ENCODE data around the gene S100A5. TPM values are rescaled to one million over a fixed set of nuclear protein-coding genes. Genes with fewer than 3 reads are reported as not detected.

The S100A5 gene
- polyA plus RNA-seq, 2 of the 4 experiments (the other 2 are of a cell fraction): 0.45 to 0.68 TPM

DNA sequence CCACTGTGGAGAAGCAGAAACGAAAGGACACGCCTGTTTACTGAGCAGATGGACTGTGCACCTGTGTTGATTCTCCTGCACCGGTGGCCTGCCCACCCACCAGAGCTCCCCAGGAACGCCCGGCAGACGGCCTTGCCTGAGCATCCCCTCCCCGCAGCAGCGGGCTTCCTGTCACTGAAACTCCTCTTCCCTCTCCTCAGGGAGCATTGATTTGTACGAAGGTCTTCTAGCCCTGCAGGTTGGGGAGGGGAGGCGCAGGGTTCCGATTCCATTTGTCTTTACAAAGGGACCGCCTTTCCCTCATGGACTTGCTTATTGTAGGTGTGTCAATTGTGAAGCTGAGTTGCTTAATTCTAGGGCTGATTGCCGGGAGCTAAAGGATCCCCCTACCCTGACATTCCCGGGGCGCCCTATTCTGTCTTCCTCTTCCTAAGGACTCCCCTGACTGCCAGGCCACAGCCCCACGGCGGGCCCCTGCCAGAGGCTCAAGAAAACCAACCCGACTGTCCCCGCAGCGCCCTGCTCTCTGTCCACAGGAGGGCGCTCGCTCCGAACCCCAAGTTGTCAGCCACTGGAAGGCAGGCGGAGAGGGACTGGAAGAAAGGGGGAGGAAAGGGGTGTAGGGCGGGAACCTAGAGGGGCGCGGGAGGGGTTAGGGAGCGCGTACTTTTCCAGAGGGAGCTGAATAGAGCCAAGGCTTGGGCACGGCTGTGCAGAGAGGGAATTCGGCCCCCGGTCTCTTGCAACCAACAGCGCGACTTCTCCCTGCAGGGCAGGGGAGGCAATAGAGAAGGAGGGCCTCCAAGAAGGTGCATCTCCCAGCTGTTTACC lies 7.8 kb downstream of the S100A5 start:
- peak; percentile 91 to 93 for DNase-seq (ENCODE audit: low read depth in 1 of 2, low spot score in 1 of 2)
- H3K27ac ChIP-seq: peak overlapping the region; percentile 98 to 100
- peaks cover 29% of the 10 kb centered on the region for H3K4me1 ChIP-seq
- CTCF ChIA-PET: interaction anchor here (0.5 to 18.2 kb wide), 50 partner anchors 10 to 412 kb away, joined by 3 to 471 read pairs (median 4); partner anchors contain the start of genes CHTOP, ILF2, PGLYRP4 and S100A1
- peak; percentile 36 to 63 for ATAC-seq
- peak overlapping the region; percentile 68 for H3K4me3 ChIP-seq
- H3K4me2 ChIP-seq: peak overlapping the region; percentile 97
- WGBS (ENCODE audit: missing lambda C conversion rate): 11% methylated on average over 30 of the region's 34 CpGs
- no peak for FAIRE-seq
- POLR2A ChIA-PET: interaction anchor here (0.6 to 7.0 kb wide), 12 partner anchors 12 to 458 kb away, joined by 3 to 114 read pairs (median 4); partner anchors contain the start of genes CHTOP, INTS3, RPS27 and S100A13
- H3K9me3 ChIP-seq: no peaks in the 10 kb centered on the region
- TF ChIP-seq POLR2A (IDR thresholded peaks at IDR 0.05; ENCODE audit: low read length): peak; percentile 40
- TF ChIP-seq BHLHE40 (IDR thresholded peaks at IDR 0.05; ENCODE audit: low read depth, low read length): no peak
- no peak for TF ChIP-seq EP300 (IDR thresholded peaks at IDR 0.05)
- TF ChIP-seq PBX3 (IDR thresholded peaks at IDR 0.05): peak; percentile 14; the same call in 1 of the 2 replicates
- no peak for TF ChIP-seq FOSL2 (IDR thresholded peaks at IDR 0.05)
- TF ChIP-seq FOSL2 (CRISPR knock-in tag; IDR thresholded peaks at IDR 0.05): no peak; the same call in 1 of the 2 replicates
- no peak for TF ChIP-seq USF2 (IDR thresholded peaks at IDR 0.05)
- TF ChIP-seq NPAS2 (CRISPR knock-in tag; IDR thresholded peaks at IDR 0.05; ENCODE audit: borderline replicate concordance): no peak
- TF ChIP-seq ESRRA (IDR thresholded peaks at IDR 0.05; ENCODE audit: borderline replicate concordance, low read length): no peak
- peak; percentile 7; the same call in 1 of the 2 replicates for TF ChIP-seq ZSCAN20 (CRISPR knock-in tag; IDR thresholded peaks at IDR 0.05)
- TF ChIP-seq PHF8 (IDR thresholded peaks at IDR 0.05; ENCODE audit: borderline replicate concordance, low read depth): no peak
- TF ChIP-seq, protein P1, sequence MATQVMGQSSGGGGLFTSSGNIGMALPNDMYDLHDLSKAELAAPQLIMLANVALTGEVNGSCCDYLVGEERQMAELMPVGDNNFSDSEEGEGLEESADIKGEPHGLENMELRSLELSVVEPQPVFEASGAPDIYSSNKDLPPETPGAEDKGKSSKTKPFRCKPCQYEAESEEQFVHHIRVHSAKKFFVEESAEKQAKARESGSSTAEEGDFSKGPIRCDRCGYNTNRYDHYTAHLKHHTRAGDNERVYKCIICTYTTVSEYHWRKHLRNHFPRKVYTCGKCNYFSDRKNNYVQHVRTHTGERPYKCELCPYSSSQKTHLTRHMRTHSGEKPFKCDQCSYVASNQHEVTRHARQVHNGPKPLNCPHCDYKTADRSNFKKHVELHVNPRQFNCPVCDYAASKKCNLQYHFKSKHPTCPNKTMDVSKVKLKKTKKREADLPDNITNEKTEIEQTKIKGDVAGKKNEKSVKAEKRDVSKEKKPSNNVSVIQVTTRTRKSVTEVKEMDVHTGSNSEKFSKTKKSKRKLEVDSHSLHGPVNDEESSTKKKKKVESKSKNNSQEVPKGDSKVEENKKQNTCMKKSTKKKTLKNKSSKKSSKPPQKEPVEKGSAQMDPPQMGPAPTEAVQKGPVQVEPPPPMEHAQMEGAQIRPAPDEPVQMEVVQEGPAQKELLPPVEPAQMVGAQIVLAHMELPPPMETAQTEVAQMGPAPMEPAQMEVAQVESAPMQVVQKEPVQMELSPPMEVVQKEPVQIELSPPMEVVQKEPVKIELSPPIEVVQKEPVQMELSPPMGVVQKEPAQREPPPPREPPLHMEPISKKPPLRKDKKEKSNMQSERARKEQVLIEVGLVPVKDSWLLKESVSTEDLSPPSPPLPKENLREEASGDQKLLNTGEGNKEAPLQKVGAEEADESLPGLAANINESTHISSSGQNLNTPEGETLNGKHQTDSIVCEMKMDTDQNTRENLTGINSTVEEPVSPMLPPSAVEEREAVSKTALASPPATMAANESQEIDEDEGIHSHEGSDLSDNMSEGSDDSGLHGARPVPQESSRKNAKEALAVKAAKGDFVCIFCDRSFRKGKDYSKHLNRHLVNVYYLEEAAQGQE (IDR thresholded peaks at IDR 0.05): no peak
- TF ChIP-seq RARB (CRISPR knock-in tag; IDR thresholded peaks at IDR 0.05): no peak
- TF ChIP-seq TP53 (CRISPR knock-in tag; IDR thresholded peaks at IDR 0.05): 0 out of 2 replicates have a peak, but pooled peaks have one; percentile 36
- no peak; the same call in 1 of the 2 replicates for TF ChIP-seq POLR2AphosphoS2 (conservative IDR thresholded peaks at IDR 0.05; ENCODE audit: low read length)
- TF ChIP-seq, protein P2, sequence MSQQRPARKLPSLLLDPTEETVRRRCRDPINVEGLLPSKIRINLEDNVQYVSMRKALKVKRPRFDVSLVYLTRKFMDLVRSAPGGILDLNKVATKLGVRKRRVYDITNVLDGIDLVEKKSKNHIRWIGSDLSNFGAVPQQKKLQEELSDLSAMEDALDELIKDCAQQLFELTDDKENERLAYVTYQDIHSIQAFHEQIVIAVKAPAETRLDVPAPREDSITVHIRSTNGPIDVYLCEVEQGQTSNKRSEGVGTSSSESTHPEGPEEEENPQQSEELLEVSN (IDR thresholded peaks at IDR 0.05; ENCODE audit: borderline replicate concordance, low read depth): no peak
- TF ChIP-seq BCL3 (IDR thresholded peaks at IDR 0.05): no peak
- no peak for TF ChIP-seq CHD2 (IDR thresholded peaks at IDR 0.05; ENCODE audit: low read length, partially characterized antibody)
- no peak for TF ChIP-seq MAFK (IDR thresholded peaks at IDR 0.05; ENCODE audit: partially characterized antibody)
- TF ChIP-seq KDM5A (IDR thresholded peaks at IDR 0.05): no peak
- TF ChIP-seq ZC3H11A (IDR thresholded peaks at IDR 0.05): no peak
- TF ChIP-seq HDAC2 (IDR thresholded peaks at IDR 0.05): no peak
- TF ChIP-seq, protein P3, sequence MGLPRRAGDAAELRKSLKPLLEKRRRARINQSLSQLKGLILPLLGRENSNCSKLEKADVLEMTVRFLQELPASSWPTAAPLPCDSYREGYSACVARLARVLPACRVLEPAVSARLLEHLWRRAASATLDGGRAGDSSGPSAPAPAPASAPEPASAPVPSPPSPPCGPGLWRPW (IDR thresholded peaks at IDR 0.05): no peak
- no peak for TF ChIP-seq SREBF2 (IDR thresholded peaks at IDR 0.05)
- 0 out of 4 replicates have a peak, but pooled peaks of 1 of the 2 experiments have one; percentile 11 for TF ChIP-seq CEBPB (IDR thresholded peaks at IDR 0.05)
- TF ChIP-seq RNF2 (IDR thresholded peaks at IDR 0.05; ENCODE audit: borderline replicate concordance, low read depth): no peak
- TF ChIP-seq MYC (IDR thresholded peaks at IDR 0.05; ENCODE audit: borderline replicate concordance, low read length): peak; percentile 36; the same call in 1 of the 2 replicates
- no peak for TF ChIP-seq HOXB13 (CRISPR knock-in tag; IDR thresholded peaks at IDR 0.05; ENCODE audit: low read depth)
- TF ChIP-seq, protein P4, sequence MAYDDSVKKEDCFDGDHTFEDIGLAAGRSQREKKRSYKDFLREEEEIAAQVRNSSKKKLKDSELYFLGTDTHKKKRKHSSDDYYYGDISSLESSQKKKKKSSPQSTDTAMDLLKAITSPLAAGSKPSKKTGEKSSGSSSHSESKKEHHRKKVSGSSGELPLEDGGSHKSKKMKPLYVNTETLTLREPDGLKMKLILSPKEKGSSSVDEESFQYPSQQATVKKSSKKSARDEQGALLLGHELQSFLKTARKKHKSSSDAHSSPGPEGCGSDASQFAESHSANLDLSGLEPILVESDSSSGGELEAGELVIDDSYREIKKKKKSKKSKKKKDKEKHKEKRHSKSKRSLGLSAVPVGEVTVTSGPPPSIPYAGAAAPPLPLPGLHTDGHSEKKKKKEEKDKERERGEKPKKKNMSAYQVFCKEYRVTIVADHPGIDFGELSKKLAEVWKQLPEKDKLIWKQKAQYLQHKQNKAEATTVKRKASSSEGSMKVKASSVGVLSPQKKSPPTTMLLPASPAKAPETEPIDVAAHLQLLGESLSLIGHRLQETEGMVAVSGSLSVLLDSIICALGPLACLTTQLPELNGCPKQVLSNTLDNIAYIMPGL (CRISPR knock-in tag; IDR thresholded peaks at IDR 0.05; ENCODE audit: borderline replicate concordance): 0 out of 2 replicates have a peak, but pooled peaks have one; percentile 25
